Activated T-helper 1 cell treated with anti-CD3 and anti-CD28 coated beads, Interleukin-12 subunit alpha, Interleukin-12 subunit beta, Interleukin-2, Interleukin-4 antibody, amounts not matched to agents 30 ng/mL and 10 ng/mL and 1 ng/mL, durations not matched to agents 14 hours and 24 hours and 36 hours (primary cell): ENCODE results near the gene MYO3B. TPM values are rescaled to one million over a fixed set of nuclear protein-coding genes. Genes with fewer than 3 reads are reported as not detected.
"Not testable (repeated sequence)": the region's sequence is repeated elsewhere in the genome, so short reads cannot be mapped to it uniquely, and the experiment has no call there.

Experiments
- DNase-seq: peaks from one replicate; pipeline ENCODE4 v3.0.0; 2021; ENCODE audit warnings: low spot score
- H3K27ac Mint-ChIP-seq: one replicate; pipeline ENCODE4 v1.8.0; 2021; ENCODE audit warnings: mild to moderate bottlenecking, mixed read lengths
- H3K27me3 Mint-ChIP-seq: one replicate; pipeline ENCODE4 v1.8.0; 2022; ENCODE audit warnings: mild to moderate bottlenecking, moderate library complexity, mixed read lengths; ENCODE audit not compliant: insufficient read depth
- H3K36me3 Mint-ChIP-seq: one replicate; pipeline ENCODE4 v1.8.0; 2021; ENCODE audit warnings: low read depth, mixed read lengths
- H3K4me1 Mint-ChIP-seq: one replicate; pipeline ENCODE4 v1.8.0; 2021; ENCODE audit warnings: low read depth, mixed read lengths
- H3K4me3 Mint-ChIP-seq: one replicate; pipeline ENCODE4 v1.8.0; 2021; ENCODE audit warnings: mild to moderate bottlenecking, moderate library complexity, mixed read lengths
- H3K9me3 Mint-ChIP-seq: one replicate; pipeline ENCODE4 v1.8.0; 2021; ENCODE audit warnings: mixed read lengths
- intact Hi-C: fragments of 100-400 bp; cut with micrococcal nuclease; formaldehyde crosslinking; loops from one replicate; pipeline ENCODE4 v1.15.1; 2024
- total RNA-seq: library from RNA; stranded (reverse); gene quantifications from 2 replicates; pipeline ENCODE4 v1.2.3, GENCODE V29; 2022

Gene MYO3B
- total RNA-seq, 1 donor from 2014 or later: 0.57 TPM

DNA sequence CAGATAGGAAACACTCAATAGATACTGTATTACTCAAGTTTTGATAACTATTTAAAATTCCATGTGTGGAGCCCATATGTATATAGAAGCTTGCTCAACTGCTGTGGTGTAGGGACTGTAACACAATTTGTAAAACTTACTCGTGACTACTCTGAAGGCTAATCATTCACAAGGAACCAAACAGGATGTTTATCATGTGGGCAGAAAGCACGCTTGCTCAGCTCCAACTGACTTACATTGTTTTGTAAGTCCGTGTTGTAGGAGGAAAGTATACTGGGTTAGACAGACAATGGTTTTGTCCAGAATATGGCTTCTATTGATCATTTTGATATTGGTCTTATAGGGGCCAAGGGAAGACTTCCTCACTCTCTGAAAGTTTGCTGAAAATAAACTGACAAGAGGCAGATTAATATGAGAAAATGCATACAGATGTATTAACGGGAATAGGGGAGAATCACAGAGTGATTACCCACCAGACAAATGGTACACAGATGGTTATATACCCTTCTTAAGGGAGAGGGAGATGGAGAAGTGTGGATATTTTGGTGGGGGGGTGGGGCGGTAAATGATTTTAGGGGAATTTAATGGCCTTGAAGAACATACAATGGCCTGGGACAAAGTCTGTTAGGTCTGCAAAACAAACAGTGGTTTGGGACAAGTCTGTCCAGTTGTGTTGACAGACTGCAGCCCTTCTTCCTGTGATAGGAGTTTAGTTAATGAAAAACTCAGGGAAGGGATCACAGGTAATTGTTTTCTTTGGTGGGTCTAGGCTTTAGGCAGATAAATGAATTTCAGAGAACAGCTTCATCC lies 277.9 kb downstream of the MYO3B start:
- Mint-ChIP-seq H3K4me1 (no peaks in the 10 kb centered on the region), H3K27ac (no peak overlapping the region), H3K36me3 (no peaks in the 10 kb centered on the region), H3K9me3 (no peaks in the 10 kb centered on the region), H3K27me3 (peaks cover 3% of the 10 kb centered on the region), H3K4me3 (no peak overlapping the region)
- intact Hi-C loops: no loop called here
- no peak for DNase-seq

DNA sequence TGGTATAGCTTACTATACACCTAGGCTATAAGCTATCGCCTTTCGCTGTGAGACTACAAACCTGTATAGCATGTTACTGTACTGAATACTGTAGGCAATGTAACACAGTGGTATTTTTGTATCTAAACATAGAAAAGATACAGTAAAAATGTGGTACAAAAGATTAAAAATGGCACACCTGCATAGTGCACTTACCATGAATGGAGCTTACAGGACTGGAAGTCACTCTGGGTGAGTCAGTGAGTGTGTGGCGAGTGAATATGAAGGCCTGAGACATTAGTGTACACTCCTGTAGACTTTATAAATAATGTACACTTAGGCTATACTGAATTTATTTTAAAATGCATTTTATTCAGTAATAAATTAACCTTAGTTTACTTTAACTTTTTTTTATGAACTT lies 279.0 kb downstream of the MYO3B start:
- Mint-ChIP-seq H3K9me3 (no peaks in the 10 kb centered on the region), H3K4me3 (no peak overlapping the region), H3K27ac (no peak overlapping the region), H3K36me3 (no peaks in the 10 kb centered on the region), H3K27me3 (peaks cover 3% of the 10 kb centered on the region), H3K4me1 (no peaks in the 10 kb centered on the region)
- intact Hi-C loops: no loop called here
- no peak for DNase-seq

DNA sequence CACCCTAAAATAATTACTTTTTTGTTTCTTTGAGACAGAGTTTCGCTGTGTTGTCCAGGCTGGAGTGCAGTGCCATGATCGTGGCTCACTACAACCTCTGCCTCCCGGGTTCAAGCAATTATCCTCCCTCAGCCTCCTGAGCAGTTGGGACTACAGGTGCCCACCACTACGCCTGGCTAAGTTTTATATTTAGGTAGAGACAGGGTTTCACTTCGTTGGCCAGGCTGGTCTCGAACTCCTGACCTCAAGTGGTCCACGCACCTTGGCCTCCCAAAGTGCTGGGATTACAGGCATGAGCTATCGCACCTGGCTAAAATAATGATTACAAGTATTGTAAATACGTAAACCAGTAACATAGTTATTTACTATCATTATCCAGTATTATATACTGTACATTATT lies 279.8 kb downstream of the MYO3B start:
- H3K9me3 Mint-ChIP-seq: no peaks in the 10 kb centered on the region

DNA sequence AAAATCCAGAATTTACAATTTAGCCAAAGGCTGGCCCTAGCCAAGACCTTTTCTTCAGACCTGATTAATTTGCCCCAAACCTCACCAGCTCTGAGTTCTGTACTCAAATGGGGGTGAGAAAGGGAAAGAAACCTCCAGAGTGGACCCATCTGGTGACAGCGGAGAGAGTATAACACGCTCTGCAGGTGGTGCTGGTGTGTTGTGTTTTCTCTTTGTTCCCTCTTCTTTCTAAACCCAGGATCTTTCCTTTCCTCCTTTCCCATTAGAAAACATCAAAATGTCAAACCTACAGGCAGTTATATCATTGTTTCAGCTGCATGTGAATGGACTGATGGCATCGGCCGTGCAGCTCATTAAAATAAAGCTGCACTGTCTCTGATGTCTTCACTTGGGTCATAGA lies 283.9 kb downstream of the MYO3B start:
- Mint-ChIP-seq H3K4me1 (no peaks in the 10 kb centered on the region), H3K9me3 (no peaks in the 10 kb centered on the region), H3K27ac (no peak overlapping the region), H3K27me3 (no peaks in the 10 kb centered on the region), H3K36me3 (no peaks in the 10 kb centered on the region), H3K4me3 (no peak overlapping the region)
- intact Hi-C loops: no loop called here
- no peak for DNase-seq

More for the DNA sequence above, 279.8 kb downstream of the MYO3B start:
- intact Hi-C loops: no loop called here
- H3K36me3 Mint-ChIP-seq: no peaks in the 10 kb centered on the region
- H3K27ac Mint-ChIP-seq: no peak overlapping the region
- H3K27me3 Mint-ChIP-seq: peaks cover 3% of the 10 kb centered on the region
- H3K4me1 Mint-ChIP-seq: no peaks in the 10 kb centered on the region
- no peak overlapping the region for H3K4me3 Mint-ChIP-seq
- no peak for DNase-seq

DNA sequence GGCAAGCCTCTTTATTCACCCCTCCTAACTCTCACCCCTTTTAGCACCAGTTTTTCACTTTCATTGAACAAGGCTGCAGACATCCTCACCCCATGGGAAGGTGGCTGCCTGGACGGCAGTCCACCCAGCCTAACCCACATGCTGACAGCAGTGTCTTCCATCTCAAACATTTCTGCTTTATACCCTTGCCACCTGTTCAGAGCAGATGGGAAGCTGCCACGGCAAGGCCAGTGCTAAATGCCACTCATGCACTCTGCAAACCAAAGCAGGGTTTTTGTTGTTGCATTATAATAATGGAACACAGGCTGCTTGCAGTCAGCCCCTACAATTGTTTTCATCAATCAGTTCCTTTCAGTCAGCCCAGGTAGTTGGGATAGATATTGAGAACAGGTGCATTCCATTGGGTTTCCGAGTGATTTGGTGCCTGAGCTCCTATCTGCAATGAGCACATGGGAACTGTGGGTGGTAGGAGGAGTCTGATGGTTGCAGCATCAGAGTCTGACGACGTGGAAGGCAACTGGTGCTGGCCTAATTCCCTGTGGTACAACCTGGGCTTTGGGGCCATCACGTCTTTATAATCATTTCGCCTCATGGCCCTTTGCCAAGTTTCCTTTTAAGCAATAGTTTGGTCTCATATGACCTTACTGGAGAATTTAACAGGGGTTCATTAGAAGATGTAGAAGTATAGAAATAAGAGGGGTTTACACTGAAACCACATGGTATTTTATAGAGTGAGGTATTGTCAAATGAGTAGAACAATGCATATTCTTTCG lies 284.7 kb downstream of the MYO3B start:
- H3K4me3 Mint-ChIP-seq: no peak overlapping the region
- intact Hi-C loops: no loop called here
- H3K4me1 Mint-ChIP-seq: no peaks in the 10 kb centered on the region
- no peaks in the 10 kb centered on the region for H3K27me3 Mint-ChIP-seq
- H3K9me3 Mint-ChIP-seq: no peaks in the 10 kb centered on the region
- H3K36me3 Mint-ChIP-seq: no peaks in the 10 kb centered on the region
- no peak for DNase-seq
- no peak overlapping the region for H3K27ac Mint-ChIP-seq

DNA sequence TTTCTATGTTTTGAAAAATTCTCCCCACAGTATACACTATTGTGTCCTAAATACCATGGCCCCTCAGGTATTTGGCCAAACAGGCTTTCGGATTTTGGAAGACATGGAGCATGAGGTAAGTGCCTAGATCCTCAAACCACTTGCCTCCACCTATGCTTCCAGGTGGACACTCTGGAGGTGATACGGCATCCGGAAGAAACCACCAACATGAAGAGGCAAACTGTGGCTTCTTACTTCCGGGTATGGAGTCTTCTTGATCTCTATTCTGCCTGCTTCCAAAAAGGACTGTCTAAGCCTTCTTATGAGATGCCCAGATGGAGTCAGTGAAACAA lies 285.2 kb downstream of the MYO3B start:
- intact Hi-C loops: no loop called here
- no peak overlapping the region for H3K4me3 Mint-ChIP-seq
- no peaks in the 10 kb centered on the region for H3K36me3 Mint-ChIP-seq
- H3K4me1 Mint-ChIP-seq: no peaks in the 10 kb centered on the region
- DNase-seq: no peak
- H3K27ac Mint-ChIP-seq: no peak overlapping the region
- H3K27me3 Mint-ChIP-seq: no peaks in the 10 kb centered on the region
- H3K9me3 Mint-ChIP-seq: no peaks in the 10 kb centered on the region

DNA sequence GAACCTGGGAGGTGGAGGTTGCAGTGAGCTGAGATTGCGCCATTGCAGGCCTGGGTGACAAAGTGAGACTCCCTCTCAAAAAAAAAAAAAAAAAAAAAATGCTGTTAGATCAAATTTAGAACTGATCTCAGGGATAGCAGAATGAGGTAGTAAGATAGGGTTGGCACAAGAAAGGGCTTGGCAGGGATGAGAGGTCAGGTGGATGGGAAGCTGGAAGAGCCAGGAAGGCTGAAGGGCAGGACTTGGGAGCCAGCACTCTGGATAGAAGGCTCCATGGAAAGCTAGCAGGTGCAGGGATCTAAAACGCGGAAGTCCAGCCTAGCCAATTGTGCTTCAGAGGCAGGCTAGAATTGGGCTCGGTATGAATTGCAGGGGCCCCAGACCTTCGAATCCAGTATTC lies 286.3 kb downstream of the MYO3B start:
- no peaks in the 10 kb centered on the region for H3K36me3 Mint-ChIP-seq
- no peaks in the 10 kb centered on the region for H3K4me1 Mint-ChIP-seq
- no peaks in the 10 kb centered on the region for H3K9me3 Mint-ChIP-seq
- intact Hi-C loops: no loop called here
- no peaks in the 10 kb centered on the region for H3K27me3 Mint-ChIP-seq
- H3K27ac Mint-ChIP-seq: no peak overlapping the region
- no peak for DNase-seq
- no peak overlapping the region for H3K4me3 Mint-ChIP-seq

DNA sequence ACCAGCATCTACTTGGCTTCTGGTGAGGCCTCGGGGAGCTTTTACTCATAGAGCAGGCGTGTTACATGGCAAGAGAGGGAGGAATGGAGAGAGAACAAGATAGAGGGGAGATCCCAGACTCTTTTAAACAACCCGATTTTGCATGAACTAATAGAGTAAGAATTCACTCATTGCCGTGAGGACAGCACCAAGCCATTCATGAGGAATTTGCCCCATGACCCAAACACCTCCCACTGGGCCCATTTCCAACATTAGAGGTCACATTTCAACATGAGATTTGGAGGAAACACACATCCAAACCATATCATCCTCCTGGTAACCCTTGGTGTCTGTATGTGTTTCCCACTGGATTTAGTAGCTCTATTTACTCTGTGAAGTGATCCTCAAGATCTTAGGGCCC lies 287.3 kb downstream of the MYO3B start:
- Mint-ChIP-seq H3K4me3 (no peak overlapping the region), H3K27ac (no peak overlapping the region), H3K27me3 (peaks cover 3% of the 10 kb centered on the region), H3K36me3 (no peaks in the 10 kb centered on the region), H3K4me1 (no peaks in the 10 kb centered on the region), H3K9me3 (no peaks in the 10 kb centered on the region)
- DNase-seq: no peak
- intact Hi-C loops: no loop called here

DNA sequence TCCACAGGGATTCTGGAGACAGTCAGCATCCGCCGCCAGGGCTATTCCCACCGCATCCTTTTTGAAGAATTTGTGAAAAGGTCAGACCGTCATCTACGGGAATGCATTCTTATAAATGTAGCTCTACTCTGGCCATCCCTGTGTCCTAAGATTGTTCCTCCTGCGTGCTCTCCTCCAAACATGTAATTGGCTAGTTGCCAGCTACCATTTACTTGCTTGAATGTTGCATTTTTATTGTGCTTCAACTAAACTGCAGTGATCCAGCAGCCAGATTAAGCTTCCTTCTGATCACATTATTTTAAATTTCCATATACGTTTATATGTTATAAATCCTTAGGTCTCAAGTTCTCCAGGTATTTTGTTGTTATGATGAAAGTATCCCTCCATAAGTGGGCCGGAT lies 288.7 kb downstream of the MYO3B start:
- intact Hi-C loops: no loop called here
- peaks cover 3% of the 10 kb centered on the region for H3K27me3 Mint-ChIP-seq
- no peak for DNase-seq
- no peaks in the 10 kb centered on the region for H3K36me3 Mint-ChIP-seq
- no peak overlapping the region for H3K27ac Mint-ChIP-seq
- no peaks in the 10 kb centered on the region for H3K9me3 Mint-ChIP-seq
- no peak overlapping the region for H3K4me3 Mint-ChIP-seq
- no peaks in the 10 kb centered on the region for H3K4me1 Mint-ChIP-seq

DNA sequence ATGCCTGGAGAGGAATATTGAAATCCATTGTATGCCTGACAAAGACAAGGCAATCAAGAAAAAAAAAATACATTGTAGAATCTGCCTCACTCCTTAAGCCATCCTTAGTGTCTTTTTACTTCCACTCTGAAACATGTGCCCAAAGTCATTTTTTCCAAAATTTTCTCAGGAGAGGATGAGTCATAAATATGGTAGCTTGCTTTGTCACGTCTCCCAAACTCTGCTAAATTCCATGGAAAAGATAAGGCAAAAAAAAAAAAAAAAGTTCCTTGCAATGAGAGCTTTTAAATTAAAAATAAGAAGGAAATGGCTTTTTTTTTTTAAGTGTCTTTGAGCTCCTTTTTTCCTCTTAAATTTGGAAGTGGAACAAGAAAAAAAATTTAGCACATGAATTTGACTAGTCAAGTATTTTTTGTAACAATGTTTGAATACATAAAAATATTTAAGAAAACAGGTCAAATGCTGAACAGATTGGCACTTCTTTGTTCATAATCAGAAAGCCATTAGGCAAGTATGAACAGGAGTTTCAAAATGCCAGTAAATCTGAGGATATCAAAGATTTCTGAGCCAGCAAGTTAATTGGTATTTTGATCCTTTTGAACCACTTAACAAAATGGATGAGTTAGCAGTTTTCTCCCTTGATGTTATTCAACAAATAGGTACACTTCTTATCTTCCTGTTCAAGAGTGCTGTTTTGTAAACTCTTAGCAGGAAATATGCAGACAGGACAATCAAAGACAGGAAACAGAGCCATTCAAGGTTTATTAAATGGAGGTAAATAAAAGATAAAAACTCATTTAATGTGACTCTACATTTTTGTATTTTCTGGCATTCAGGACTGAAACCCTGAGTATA lies 289.8 kb downstream of the MYO3B start:
- Mint-ChIP-seq H3K4me3 (no peak overlapping the region), H3K27ac (no peak overlapping the region), H3K4me1 (no peaks in the 10 kb centered on the region), H3K9me3 (no peaks in the 10 kb centered on the region), H3K36me3 (no peaks in the 10 kb centered on the region), H3K27me3 (peaks cover 3% of the 10 kb centered on the region)
- intact Hi-C loops: no loop called here
- DNase-seq: no peak

DNA sequence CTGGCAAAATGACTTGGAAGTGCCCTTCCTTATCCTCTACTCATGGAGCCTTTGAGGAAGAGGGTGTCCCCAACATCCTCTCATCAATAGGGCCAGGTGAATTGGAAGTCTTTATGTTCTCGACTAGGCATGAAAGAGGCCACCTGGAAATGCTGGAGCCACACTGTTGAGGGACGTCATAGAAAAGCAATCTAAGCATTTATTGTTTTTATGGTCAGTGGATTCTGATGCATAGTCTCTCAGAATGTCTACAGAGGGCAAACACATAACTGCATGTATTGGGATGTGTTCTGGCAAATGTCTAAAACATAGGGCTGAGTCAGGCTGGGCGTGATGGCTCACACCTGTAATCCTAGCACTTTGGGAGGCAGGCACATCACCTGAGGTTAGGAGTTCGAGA lies 290.6 kb downstream of the MYO3B start:
- Mint-ChIP-seq H3K4me3 (no peak overlapping the region), H3K9me3 (no peaks in the 10 kb centered on the region), H3K27ac (no peak overlapping the region), H3K27me3 (peaks cover 3% of the 10 kb centered on the region), H3K36me3 (no peaks in the 10 kb centered on the region), H3K4me1 (no peaks in the 10 kb centered on the region)
- intact Hi-C loops: no loop called here
- DNase-seq: no peak

DNA sequence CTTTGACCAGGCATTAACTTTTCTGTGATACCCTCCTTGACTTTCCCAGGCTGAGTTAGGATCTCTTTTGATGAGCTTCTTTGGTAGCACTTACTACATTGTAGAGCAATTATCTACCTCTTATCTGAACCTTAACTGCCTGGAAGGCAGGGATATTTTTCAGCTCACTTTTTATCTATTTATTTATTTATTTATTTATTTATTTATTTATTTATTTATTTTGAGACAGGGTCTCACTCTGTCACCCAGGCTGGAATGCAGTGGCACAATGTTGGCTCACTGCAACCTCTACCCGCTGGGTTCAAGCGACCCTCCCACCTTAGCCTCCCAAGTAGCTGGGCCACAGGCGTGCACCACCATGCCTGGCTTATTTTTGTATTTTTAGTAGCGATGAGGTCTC lies 294.6 kb downstream of the MYO3B start:
- DNase-seq, H3K27ac Mint-ChIP-seq, H3K27me3 Mint-ChIP-seq, H3K9me3 Mint-ChIP-seq, H3K4me3 Mint-ChIP-seq, H3K4me1 Mint-ChIP-seq, H3K36me3 Mint-ChIP-seq, intact Hi-C loops: not testable (repeated sequence)

DNA sequence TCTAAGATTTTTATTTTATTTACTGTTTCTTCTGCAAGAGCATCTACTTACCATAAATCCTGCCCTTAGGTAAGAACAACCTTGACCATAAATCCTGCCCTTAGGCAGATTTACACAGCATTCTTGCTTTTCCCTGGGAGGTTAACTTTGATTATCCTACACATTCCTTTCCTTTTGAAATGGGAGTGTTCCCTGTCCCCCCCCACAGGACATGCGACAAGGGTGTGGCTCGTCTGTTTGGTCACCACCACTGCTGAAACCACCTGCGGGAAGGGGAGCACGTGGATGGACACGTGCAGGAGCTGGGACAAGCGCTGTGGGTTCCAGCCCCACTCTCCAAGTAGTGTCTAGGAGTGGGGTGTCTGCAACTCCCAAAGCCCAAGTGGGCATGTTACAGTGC lies 297.9 kb downstream of the MYO3B start:
- Mint-ChIP-seq H3K27ac (no peak overlapping the region), H3K9me3 (no peaks in the 10 kb centered on the region), H3K36me3 (no peaks in the 10 kb centered on the region), H3K4me3 (no peak overlapping the region), H3K4me1 (no peaks in the 10 kb centered on the region), H3K27me3 (peaks cover 2% of the 10 kb centered on the region)
- no peak for DNase-seq
- intact Hi-C loops: no loop called here
